Muscle of leg (tissue), 11 donors: ENCODE measurements around the gene UST. TPM values are rescaled to one million over a fixed set of nuclear protein-coding genes. Genes with fewer than 3 reads are reported as not detected.

Experiments used
- DNase-seq: peaks from one replicate; pipeline ENCODE4 v3.0.0; 2013
- H3K27ac ChIP-seq: one replicate; pipeline ENCODE4 v1.5.1; 2013; ENCODE audit warnings: mild to moderate bottlenecking, low read length, control low read depth
- H3K27me3 ChIP-seq: one replicate; pipeline ENCODE4 v1.6.1; 2013; ENCODE audit warnings: low read length; ENCODE audit not compliant: control insufficient read depth, insufficient read depth
- H3K36me3 ChIP-seq: one replicate; pipeline ENCODE4 v1.6.1; 2013; ENCODE audit warnings: low read length; ENCODE audit not compliant: control insufficient read depth, insufficient read depth
- H3K4me1 ChIP-seq: one replicate; pipeline ENCODE4 v1.6.1; 2013; ENCODE audit warnings: low read length; ENCODE audit not compliant: control insufficient read depth, insufficient read depth
- H3K4me3 ChIP-seq: one replicate; pipeline ENCODE4 v1.5.1; 2013; ENCODE audit warnings: low read length, control low read depth
- H3K9me3 ChIP-seq: replicated peaks from 2 replicates; pipeline ENCODE4 v1.6.1; 2013; ENCODE audit warnings: low read depth, low read length; ENCODE audit not compliant: control insufficient read depth
- WGBS: methylation state at CpG from one replicate; pipeline ENCODE4 v1.1.5; 2013; ENCODE audit warnings: missing lambda C conversion rate; ENCODE audit not compliant: insufficient coverage; 5-methylcytosine and 5-hydroxymethylcytosine counted together
- polyA plus RNA-seq, 8 donors: library from polyadenylated mRNA; unstranded; fragments of 120-200 nt; gene quantifications; one replicate each; pipeline versions ENCODE4 v1.2.1 to v1.2.3, GENCODE V29; 2013; ENCODE audit warnings: inconsistent platforms in 1 of 8, low replicate concordance in 1 of 8; ENCODE audit not compliant: insufficient read length in 8 of 8, insufficient read depth in 1 of 8
- total RNA-seq: library from RNA; stranded (reverse); fragments of 120-200 nt; gene quantifications from one replicate; pipeline ENCODE4 v1.2.4, GENCODE V29; 2013

UST gene
- total and polyA plus RNA-seq, 9 donors = 5.0 to 15.6 (median 9.3) TPM

DNA sequence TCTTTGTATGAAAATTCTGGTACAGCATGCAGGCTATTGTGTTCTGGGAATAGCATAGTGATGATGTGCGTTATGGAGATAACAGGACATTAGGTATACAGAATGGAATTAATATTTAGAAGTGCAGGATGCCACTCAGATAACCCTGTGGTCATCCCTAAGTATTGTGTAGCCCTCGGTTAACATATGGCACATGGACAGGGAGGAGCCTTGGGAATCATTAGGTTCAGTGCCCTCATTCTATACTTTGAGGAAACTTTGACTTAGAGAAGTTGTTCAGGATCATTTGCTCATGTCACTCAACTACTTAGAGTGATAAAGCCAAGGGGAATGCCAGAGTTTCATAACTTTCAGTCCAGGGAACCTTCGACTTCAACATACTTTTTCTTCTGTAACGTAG lies 185.9 kb downstream of the UST start:
- H3K27me3 ChIP-seq = no peaks in the 10 kb centered on the region
- no peaks in the 10 kb centered on the region for H3K36me3 ChIP-seq
- H3K9me3 ChIP-seq = no peaks in the 10 kb centered on the region
- DNase-seq = no peak
- no peak overlapping the region for H3K27ac ChIP-seq
- 79% methylated on average over 2 of the region's 4 CpGs for WGBS
- H3K4me1 ChIP-seq = peaks cover 11% of the 10 kb centered on the region
- H3K4me3 ChIP-seq = no peak overlapping the region

DNA sequence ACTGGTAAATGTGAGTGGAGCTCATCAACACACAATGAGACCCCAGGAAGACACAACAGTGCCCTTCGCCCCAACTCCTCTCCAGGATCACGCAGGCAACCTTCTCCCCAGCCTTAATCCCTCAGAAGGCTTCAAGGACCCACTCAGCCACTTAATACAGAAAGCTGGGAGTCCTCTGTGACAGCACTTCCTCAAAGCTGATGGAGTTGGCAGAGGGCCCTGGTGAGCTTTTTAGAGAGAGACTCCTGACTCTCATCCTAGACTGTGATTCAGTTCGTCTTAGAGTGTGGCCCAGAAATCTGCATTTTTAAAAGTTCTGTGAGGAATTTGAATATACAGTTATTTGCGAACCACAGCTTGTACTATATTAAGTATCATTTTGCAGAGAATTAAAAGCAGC lies 187.7 kb downstream of the UST start:
- no CpG with 5 or more reads among the region's 4 CpGs for WGBS
- H3K4me1 ChIP-seq = peaks cover 11% of the 10 kb centered on the region
- no peaks in the 10 kb centered on the region for H3K27me3 ChIP-seq
- H3K9me3 ChIP-seq = no peaks in the 10 kb centered on the region
- no peak overlapping the region for H3K4me3 ChIP-seq
- peak overlapping the region; percentile 24 for H3K27ac ChIP-seq
- H3K36me3 ChIP-seq = no peaks in the 10 kb centered on the region
- peak; percentile 87 for DNase-seq

DNA sequence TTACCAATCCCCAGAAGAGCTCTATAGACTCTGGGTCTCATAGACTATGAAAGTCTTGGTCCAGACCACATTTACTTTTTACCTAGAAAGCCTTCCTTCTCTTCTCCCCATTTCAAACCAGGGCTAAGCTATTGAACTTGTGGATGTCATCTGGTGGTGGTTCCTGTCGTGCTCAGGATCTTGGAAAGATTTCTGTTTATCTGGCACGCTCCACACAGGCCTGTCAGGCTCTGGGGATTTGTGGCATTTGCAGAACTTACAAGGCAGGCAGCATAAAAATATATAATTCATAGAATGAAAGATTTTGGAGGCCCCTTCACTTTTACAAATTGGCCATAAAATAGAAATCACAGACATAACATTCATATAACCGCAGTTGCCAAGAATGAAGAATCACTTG lies 188.1 kb downstream of the UST start:
- peak; percentile 67 for DNase-seq
- no CpG with 5 or more reads among the region's 3 CpGs for WGBS

DNA sequence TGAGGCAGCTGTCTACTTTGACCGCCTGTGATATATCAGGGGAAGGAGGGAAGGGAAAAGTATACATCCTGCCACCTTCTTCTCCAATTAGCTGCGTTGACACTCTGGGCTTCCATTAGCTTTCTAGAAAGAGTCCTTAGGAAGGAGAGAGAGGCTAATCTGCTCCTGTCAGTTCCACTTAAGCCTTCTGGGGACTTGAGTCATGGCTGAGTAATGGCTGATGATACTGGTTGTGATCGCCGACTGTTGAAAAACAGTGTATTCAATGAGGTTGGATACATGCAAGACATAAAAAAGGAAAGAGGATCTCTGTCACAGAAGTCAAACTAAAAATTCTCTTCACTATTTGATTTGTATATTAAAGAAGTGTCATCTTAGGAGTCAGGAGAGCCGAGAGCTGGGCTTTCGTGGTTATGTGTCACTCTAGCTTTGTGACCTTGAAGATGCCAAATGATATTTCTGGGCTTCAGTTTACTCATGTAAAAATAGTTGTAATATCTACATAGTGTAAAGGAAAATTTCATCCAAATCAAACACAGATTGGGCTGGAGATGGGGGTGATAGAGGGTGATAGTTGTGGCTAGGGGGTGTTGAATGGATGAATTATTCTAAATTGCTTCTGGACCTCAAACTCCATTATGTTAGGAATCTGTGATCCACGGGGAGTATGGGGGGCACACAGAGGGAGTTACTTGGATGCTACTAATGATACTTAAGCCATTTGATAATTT lies 189.0 kb downstream of the UST start:
- Histone ChIP-seq H3K9me3 (no peaks in the 10 kb centered on the region), H3K4me3 (no peak overlapping the region), H3K36me3 (no peaks in the 10 kb centered on the region), H3K27me3 (no peaks in the 10 kb centered on the region), H3K27ac (no peak overlapping the region), H3K4me1 (peaks cover 11% of the 10 kb centered on the region)
- no CpG with 5 or more reads among the region's 7 CpGs for WGBS
- no peak for DNase-seq

More for the DNA sequence above, 188.1 kb downstream of the UST start:
- Histone ChIP-seq H3K27ac (peak overlapping the region; percentile 24), H3K4me3 (no peak overlapping the region), H3K27me3 (no peaks in the 10 kb centered on the region), H3K9me3 (no peaks in the 10 kb centered on the region), H3K4me1 (peaks cover 11% of the 10 kb centered on the region), H3K36me3 (no peaks in the 10 kb centered on the region)

DNA sequence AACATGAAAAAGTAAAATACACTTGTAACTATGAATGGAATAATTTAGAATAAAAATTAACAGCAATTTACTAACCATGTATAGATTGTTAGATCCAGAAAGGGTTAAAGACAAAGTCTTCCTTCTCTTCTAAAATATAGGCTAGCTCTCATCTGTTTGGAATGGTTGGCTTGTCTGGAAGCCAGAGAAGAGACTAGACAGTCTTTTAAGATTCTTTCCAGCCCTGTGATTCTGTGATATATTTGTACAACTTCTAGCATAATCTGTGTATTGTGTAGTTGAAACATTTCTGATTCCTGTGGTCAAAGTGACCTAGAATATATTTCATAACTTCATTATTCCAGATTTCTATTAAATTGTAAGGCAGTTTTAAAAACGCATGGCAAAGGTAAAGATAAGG lies 196.6 kb downstream of the UST start:
- H3K4me1 ChIP-seq = peaks cover 7% of the 10 kb centered on the region
- H3K27ac ChIP-seq = peak overlapping the region; percentile 75
- H3K27me3 ChIP-seq = no peaks in the 10 kb centered on the region
- DNase-seq = peak; percentile 94
- no peaks in the 10 kb centered on the region for H3K9me3 ChIP-seq
- no peak overlapping the region for H3K4me3 ChIP-seq
- H3K36me3 ChIP-seq = peaks cover 4% of the 10 kb centered on the region
- WGBS = no CpG with 5 or more reads among the region's 1 CpG

DNA sequence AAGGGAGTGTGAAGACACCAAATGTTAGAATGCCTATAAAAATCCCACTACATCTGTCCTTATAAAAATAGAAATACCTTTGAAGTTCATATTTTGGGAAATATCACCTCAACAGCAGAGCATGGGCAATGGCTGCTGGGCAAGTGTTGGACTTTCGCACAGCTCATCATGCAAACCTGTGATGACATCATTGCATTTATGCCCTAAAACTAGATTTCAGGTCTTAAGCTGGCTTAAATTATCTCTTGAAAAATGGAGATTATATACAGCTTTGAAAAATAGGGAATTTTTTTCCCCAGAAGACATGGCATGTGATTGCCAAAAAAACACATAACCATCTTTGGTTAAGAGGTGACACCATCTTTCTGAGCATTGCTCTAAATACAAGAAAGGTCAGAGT lies 197.8 kb downstream of the UST start:
- peak overlapping the region; percentile 75 for H3K27ac ChIP-seq
- H3K4me3 ChIP-seq = no peak overlapping the region
- no CpG with 5 or more reads among the region's 1 CpG for WGBS
- no peaks in the 10 kb centered on the region for H3K9me3 ChIP-seq
- DNase-seq = no peak
- peaks cover 7% of the 10 kb centered on the region for H3K4me1 ChIP-seq
- no peaks in the 10 kb centered on the region for H3K27me3 ChIP-seq
- peaks cover 4% of the 10 kb centered on the region for H3K36me3 ChIP-seq

DNA sequence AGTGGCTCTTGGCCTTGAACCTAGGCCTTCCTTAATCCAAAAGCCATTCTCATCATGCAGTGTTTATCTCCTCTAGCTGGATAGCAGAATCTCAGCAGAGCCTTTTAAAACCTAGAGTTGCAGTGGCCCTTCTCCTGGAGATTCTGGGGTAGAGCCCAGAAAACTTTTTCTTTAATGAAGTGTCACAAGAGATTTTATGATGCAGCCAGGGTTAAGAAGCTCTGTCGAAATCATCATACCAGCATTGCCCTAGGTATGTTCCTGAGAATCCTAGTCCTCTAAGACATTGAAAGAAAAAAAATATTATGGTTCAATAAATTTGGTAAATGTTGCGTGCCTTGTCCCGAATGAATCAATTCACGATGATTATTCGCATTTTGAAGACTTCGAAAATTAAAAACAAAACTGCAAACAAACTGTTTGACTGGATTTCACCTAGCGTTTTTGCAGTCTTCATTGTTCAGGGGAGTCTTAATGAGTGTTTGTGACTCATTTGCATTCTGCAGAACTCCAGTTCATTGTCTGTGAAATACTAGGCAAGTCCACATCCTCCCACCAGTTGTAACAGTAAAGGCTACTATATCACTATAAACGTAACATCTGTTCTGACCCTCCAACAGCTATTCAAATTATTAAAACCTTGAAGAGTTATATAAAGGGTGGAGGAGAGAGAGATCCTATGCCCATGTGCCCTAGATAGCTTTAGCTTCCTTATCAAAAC lies 198.6 kb downstream of the UST start:
- H3K4me1 ChIP-seq = peaks cover 7% of the 10 kb centered on the region
- H3K27me3 ChIP-seq = no peaks in the 10 kb centered on the region
- H3K36me3 ChIP-seq = peaks cover 4% of the 10 kb centered on the region
- no peak overlapping the region for H3K4me3 ChIP-seq
- H3K27ac ChIP-seq = no peak overlapping the region
- 0% methylated on average over 1 of the region's 8 CpGs for WGBS
- peak; percentile 62 for DNase-seq
- no peaks in the 10 kb centered on the region for H3K9me3 ChIP-seq

DNA sequence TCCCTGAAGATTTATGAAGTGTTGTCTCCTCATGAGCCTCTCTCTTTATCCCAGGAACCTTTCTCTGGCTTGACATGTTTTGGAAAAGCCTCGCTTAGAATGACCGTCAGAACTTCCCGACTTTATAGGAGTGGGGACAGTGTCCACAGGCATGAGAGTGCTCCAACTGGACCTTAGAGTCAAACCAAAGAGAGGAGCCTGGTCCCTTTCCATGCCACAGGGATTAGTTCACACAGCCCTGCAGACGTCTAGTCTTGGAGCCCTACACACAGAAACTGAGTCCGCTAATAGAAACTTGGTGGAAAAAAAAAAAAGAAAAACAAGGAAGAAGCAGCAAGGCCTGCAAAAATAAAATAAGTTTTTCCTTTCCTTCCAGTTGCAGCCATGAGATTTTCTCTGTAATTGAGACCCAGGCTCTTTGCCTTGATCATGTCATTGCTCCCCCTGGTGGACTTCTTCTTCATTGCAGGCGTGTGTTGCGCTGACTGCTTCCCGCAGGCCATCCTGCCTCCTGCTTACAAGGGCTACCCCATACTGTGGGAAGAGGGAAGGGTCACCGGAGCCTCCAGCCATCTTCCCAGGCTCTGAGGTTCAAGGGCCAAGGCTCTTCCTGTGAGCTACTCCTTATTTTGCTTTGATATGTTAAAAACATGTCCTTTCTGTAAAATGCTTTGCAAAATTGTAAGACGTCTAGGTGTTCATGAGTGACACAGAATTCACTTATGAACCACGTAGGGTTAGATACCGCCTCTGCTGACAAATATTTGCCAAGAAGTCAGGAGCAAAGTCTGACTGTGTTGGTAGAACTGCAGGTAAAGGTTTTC lies 201.0 kb downstream of the UST start:
- WGBS = 38% methylated on average over 7 of the region's 12 CpGs

DNA sequence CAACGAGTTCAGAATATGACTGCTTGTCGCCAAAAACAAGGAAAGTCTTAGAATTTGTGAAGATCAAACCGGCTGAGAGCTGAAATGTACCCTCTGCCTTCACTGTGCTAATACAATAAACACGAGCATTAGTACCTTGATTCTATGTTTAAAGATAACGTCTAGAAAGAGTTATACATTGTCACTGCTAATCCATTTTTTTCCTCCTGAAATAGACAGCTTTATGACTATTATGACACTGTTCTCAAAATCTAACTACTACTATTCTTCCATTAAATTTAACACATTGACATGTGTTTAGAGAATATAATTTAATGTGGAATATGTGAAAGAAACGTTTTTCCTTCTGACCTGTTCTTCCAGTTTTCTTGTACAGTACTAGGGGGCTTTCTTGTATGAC lies 204.8 kb downstream of the UST start:
- Histone ChIP-seq H3K9me3 (no peaks in the 10 kb centered on the region), H3K4me1 (peaks cover 11% of the 10 kb centered on the region), H3K36me3 (no peaks in the 10 kb centered on the region), H3K4me3 (no peak overlapping the region), H3K27me3 (peaks cover 2% of the 10 kb centered on the region), H3K27ac (no peak overlapping the region)
- no peak for DNase-seq
- 93% methylated on average over 2 of the region's 6 CpGs for WGBS

More for the DNA sequence above, 201.0 kb downstream of the UST start:
- Histone ChIP-seq H3K27ac (peak overlapping the region; percentile 32), H3K4me1 (peaks cover 7% of the 10 kb centered on the region), H3K36me3 (no peaks in the 10 kb centered on the region), H3K27me3 (peaks cover 2% of the 10 kb centered on the region), H3K9me3 (no peaks in the 10 kb centered on the region), H3K4me3 (no peak overlapping the region)
- peak; percentile 95 for DNase-seq
